ENCODE results near the gene ASPHD1. TPM values are rescaled to one million over a fixed set of nuclear protein-coding genes. Genes with fewer than 3 reads are reported as not detected.

Gene ASPHD1
- polyA plus RNA-seq, 3 donors, result not detected

DNA sequence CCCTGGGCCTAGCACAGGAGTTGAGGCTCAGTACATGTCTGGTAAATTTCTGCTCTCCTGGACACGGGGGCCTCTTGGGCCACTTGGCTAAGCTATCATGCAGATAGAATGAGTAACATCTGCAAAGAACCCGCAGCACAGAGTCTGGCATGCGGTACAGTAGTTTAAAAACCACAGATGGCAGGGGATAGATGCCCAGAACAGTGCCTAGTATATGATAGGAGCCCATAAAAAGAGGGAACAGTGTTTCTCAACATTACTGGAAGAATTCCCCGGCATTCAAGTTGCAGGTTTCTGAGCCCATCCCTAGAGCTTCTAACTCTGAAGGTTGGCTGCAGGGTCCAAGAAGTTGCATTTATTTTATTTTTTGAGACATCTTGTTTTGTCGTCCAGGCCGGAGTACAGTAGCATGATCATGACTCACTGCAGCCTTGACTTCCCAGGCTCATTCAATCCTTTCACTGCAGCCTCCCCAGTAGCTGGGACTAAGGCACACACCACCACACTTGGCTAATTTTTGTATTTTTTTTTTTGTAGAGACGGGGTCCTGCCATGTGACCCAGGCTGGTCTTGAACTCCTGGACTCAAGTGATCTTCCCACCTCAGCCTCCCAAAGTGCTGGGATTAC, 43.0 kb upstream of the ASPHD1 start:
- Histone ChIP-seq H4K20me1 (ENCODE audit: insufficient read depth, low read length) (peaks cover 22% of the 10 kb centered on the region), H3K9me3 (replicated peaks in 1 of 2; ENCODE audit: control insufficient read depth in 1 of 2, insufficient read depth in 1 of 2, low read length in 2 of 2) (no peaks in the 10 kb centered on the region), H3K79me2 (ENCODE audit: insufficient read depth, low read length) (peaks cover 15% of the 10 kb centered on the region), H3K9ac (ENCODE audit: insufficient read depth, low read length, poor library complexity, severe bottlenecking) (no peak overlapping the region), H3K27me3 (ENCODE audit: control insufficient read depth in 2 of 2, insufficient read depth in 2 of 2, low read length in 2 of 2) (no peaks in the 10 kb centered on the region), H2AFZ (ENCODE audit: insufficient read depth, low read depth, low read length, poor library complexity, severe bottlenecking) (no peak overlapping the region), H3K27ac (ENCODE audit: low read depth in 1 of 2, low read length in 2 of 2) (no peak overlapping the region), H3K4me1 (ENCODE audit: control insufficient read depth in 1 of 2, insufficient read depth in 2 of 2, low read length in 2 of 2) (peaks cover 6 to 15% of the 10 kb centered on the region in 2 donors), H3K4me3 (replicated peaks in 1 of 3; ENCODE audit: low read depth in 2 of 3, low read length in 3 of 3) (no peak overlapping the region), H3K4me2 (replicated peaks; ENCODE audit: extremely low read depth, low read length, poor library complexity, severe bottlenecking) (no peak overlapping the region), H3K36me3 (replicated peaks in 1 of 2; ENCODE audit: control insufficient read depth in 1 of 2, insufficient read depth in 2 of 2, low read length in 2 of 2) (peaks cover 30 to 34% of the 10 kb centered on the region in 2 donors)
- H3K27ac Mint-ChIP-seq, result no peak overlapping the region
- DNase-seq, result no peak
- peaks cover 0 to 3% (median 2%) of the 10 kb centered on the region in 3 donors for H3K27me3 Mint-ChIP-seq (ENCODE audit: low read depth in 3 of 3)
- WGBS (ENCODE audit: insufficient coverage), result 81% methylated on average over 5 of the region's 7 CpGs
- H3K36me3 Mint-ChIP-seq, result peaks cover 33 to 40% of the 10 kb centered on the region in 2 donors
- no peak overlapping the region for H3K4me3 Mint-ChIP-seq
- peaks cover 0 to under 1% (median 0%) of the 10 kb centered on the region in 7 donors for H3K9me3 Mint-ChIP-seq
- peaks cover 15% of the 10 kb centered on the region for H3K4me1 Mint-ChIP-seq
- intact Hi-C loops (cut with micrococcal nuclease), result no loop called here
- TF ChIP-seq, protein P1, sequence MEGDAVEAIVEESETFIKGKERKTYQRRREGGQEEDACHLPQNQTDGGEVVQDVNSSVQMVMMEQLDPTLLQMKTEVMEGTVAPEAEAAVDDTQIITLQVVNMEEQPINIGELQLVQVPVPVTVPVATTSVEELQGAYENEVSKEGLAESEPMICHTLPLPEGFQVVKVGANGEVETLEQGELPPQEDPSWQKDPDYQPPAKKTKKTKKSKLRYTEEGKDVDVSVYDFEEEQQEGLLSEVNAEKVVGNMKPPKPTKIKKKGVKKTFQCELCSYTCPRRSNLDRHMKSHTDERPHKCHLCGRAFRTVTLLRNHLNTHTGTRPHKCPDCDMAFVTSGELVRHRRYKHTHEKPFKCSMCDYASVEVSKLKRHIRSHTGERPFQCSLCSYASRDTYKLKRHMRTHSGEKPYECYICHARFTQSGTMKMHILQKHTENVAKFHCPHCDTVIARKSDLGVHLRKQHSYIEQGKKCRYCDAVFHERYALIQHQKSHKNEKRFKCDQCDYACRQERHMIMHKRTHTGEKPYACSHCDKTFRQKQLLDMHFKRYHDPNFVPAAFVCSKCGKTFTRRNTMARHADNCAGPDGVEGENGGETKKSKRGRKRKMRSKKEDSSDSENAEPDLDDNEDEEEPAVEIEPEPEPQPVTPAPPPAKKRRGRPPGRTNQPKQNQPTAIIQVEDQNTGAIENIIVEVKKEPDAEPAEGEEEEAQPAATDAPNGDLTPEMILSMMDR (IDR thresholded peaks at IDR 0.05), result no peak

DNA sequence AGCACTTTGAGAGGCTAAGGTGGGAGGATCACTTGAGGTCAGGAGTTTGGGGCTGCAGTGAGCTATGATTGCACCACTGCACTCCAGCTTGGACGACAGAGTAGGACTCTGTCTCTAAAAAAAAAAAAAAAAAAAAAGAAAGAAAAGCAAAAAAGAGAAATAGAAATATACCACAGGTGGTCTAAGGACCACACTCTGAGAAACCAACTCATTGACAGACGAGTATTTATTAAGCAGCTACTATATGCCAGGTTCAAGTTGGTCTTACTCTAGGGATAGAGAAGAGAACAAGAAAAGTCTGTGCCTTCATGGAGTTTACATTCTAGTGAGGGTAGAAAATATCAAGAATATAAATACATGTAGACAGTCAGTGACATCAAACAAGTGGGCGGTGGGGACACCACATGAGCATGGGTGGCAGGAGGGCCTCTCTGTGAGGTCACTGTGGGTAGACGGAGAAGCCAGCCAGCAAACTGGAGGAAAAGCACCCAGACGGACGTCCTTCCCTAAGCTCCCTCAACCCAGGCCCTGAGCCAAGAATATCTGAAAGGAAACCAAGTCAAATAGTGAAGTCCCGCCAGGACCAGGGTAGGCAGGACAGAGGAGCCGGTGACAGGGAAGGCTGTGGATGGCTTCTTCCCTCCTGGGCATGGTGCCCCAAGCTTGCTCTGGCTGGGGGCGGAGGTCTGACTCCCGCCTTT, 42.0 kb upstream of the ASPHD1 start:
- no peak overlapping the region for H3K4me2 ChIP-seq (replicated peaks; ENCODE audit: extremely low read depth, low read length, poor library complexity, severe bottlenecking)
- no peak overlapping the region for H3K4me3 ChIP-seq (replicated peaks in 1 of 3; ENCODE audit: low read depth in 2 of 3, low read length in 3 of 3)
- Mint-ChIP-seq H3K27me3 (ENCODE audit: low read depth in 3 of 3) (peaks cover 0 to 3% (median 2%) of the 10 kb centered on the region in 3 donors), H3K4me1 (peaks cover 19% of the 10 kb centered on the region), H3K27ac (peak overlapping the region in 2 of 7 donors; percentile 14 to 25), H3K9me3 (peaks cover 0 to 2% (median 0%) of the 10 kb centered on the region in 7 donors), H3K36me3 (peaks cover 33 to 40% of the 10 kb centered on the region in 2 donors), H3K4me3 (no peak overlapping the region)
- peaks cover 30 to 34% of the 10 kb centered on the region in 2 donors for H3K36me3 ChIP-seq (replicated peaks in 1 of 2; ENCODE audit: control insufficient read depth in 1 of 2, insufficient read depth in 2 of 2, low read length in 2 of 2)
- intact Hi-C loops (cut with micrococcal nuclease), result no loop called here
- no peak for DNase-seq
- no peak overlapping the region for H3K27ac ChIP-seq (ENCODE audit: low read depth in 1 of 2, low read length in 2 of 2)
- no peak overlapping the region for H2AFZ ChIP-seq (ENCODE audit: insufficient read depth, low read depth, low read length, poor library complexity, severe bottlenecking)
- H3K9me3 ChIP-seq (replicated peaks in 1 of 2; ENCODE audit: control insufficient read depth in 1 of 2, insufficient read depth in 1 of 2, low read length in 2 of 2), result no peaks in the 10 kb centered on the region
- 83% methylated on average over 1 of the region's 10 CpGs for WGBS (ENCODE audit: insufficient coverage)
- TF ChIP-seq, protein P1 (IDR thresholded peaks at IDR 0.05), result no peak
- H3K9ac ChIP-seq (ENCODE audit: insufficient read depth, low read length, poor library complexity, severe bottlenecking), result no peak overlapping the region
- H3K4me1 ChIP-seq (ENCODE audit: control insufficient read depth in 1 of 2, insufficient read depth in 2 of 2, low read length in 2 of 2), result peaks cover 9 to 19% of the 10 kb centered on the region in 2 donors
- H3K27me3 ChIP-seq (ENCODE audit: control insufficient read depth in 2 of 2, insufficient read depth in 2 of 2, low read length in 2 of 2), result no peaks in the 10 kb centered on the region
- peaks cover 23% of the 10 kb centered on the region for H3K79me2 ChIP-seq (ENCODE audit: insufficient read depth, low read length)
- H4K20me1 ChIP-seq (ENCODE audit: insufficient read depth, low read length), result peaks cover 23% of the 10 kb centered on the region

All from CD14-positive monocyte (primary cell).